8988T (cell line): ENCODE data around the gene C2CD3.
A peak's percentile ranks its signal among the peaks of the same experiment; 100 is the strongest.

Experiments
- DNase-seq: peaks from one replicate; pipeline ENCODE4 v3.0.0; 2011

C2CD3 gene

GRCh38 chr11:73978576-73979086 lies 192.2 kb downstream of the C2CD3 start:
- no peak for DNase-seq

GRCh38 chr11:73977856-73978519 lies 192.8 kb downstream of the C2CD3 start:
- DNase-seq, result no peak

DNA sequence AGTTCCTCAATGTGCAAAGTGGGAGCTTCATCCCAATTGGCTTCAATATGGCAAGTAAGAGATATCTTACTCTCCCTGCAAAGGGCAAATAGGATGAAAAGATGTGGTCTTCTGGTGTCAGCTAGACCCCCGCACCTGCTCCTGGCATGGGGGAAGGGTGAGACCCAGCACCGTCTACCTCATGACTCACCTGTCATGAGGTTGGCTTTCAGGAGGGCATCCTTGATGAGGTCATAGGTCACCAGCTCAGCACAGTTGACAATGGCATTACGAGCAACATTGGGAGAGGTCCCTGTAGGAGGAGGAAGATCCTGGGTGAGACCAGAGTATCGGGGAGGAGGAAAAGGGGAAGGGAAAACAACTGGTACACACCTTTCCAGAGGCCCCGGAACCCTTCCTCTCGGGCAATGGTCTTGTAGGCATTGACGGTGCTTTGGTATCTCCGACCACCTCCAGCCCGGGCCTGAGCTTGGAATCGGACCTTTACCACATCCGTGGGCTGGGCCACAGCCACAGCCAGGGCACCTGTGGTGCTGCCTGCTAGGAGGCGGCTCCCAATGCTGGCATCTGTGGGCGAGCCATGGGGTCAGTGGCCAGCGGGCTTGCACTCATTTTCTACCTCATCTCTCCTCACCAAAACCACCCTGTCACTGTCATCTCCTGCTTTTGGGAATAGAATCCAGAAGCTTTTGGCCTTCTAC lies 194.2 kb downstream of the C2CD3 start:
- no peak for DNase-seq

GRCh38 chr11:73975479-73975757 lies 195.4 kb downstream of the C2CD3 start:
- no peak for DNase-seq

- DNase-seq, result no peak
Observed at GRCh38 chr11:73974604-73975478, 196.0 kb downstream of the C2CD3 start.

DNA sequence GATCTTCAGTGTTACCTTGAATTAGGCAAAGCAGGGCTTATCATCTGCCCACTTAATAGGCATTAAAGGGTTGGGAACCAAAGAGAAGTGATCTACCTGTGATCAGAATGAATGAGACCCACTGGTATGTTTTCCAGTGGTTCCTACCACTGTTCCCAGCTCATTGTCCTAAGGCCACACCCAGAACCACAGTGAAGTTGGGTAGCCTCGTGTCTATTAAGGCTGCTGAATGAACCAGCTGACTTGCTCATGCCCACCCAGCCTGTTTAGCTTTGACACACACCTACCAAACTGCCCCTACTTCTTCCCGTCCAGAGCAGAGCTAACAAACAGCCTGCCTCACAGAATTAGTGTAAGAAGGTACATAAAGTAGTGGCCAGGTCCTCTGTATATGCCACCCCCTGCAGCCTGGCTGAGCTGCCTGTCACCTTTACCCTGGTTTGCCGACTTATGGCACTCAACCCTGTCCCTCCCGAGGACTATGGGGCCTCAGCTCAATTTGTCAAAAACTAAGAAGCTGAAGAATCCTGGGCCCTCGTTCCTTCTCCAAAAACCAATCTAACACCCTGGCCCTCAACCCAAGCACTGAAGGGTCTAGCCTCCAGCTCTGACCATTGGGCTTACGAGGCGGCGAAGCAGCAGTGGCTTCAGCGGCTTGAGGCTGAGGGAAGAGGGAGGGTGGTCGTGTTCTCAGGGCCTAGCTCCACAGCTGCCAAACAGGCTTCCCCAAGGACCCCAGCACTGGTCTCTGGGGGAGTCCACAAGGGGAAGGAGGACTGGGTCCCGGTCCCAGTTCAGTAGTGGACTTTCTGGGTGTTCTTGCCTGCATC lies 198.0 kb downstream of the C2CD3 start:
- DNase-seq, result peak; percentile 4

- no peak for DNase-seq
Observed at GRCh38 chr11:73972187-73972586, 198.6 kb downstream of the C2CD3 start.

GRCh38 chr11:73971175-73971719 lies 199.6 kb downstream of the C2CD3 start:
- DNase-seq, result no peak

DNA sequence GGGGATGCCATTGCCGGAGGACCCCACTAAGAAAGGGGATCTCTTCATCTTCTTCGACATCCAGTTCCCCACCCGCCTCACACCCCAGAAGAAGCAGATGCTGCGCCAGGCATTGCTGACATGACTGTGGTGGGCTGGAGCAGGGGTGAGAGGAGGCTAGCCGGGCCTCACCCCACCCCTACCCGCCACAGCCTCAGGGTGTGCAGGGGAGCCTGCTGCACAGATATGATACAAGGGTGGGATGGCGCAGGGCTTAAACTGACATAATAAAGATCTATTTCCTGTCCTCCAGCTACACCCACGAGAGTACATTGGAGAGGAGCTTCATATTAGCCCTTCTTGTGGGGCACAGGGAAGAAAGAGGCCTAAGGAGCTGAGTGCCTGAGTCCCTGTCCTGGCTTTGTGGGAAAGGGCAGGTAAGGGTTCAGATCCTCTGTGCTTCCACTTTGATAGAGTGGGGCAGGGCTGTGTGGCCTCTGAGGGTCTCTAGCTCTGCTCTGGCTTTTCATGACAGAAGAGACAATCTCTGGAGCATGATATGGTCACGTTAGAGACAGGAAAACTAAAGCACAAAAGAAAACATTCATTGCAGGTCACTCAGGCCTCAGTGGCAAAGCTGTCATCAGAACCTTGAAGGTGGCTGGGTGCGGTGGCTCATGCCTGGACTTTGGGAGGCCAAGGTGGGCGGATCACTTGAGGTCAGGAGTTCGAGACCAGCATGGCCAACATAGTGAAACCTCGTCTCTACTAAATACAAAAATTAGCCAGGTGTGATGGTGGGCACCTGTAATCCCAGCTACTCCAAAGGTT lies 200.6 kb downstream of the C2CD3 start:
- no peak for DNase-seq

GRCh38 chr11:73969091-73969490 lies 201.7 kb downstream of the C2CD3 start:
- no peak for DNase-seq

DNA sequence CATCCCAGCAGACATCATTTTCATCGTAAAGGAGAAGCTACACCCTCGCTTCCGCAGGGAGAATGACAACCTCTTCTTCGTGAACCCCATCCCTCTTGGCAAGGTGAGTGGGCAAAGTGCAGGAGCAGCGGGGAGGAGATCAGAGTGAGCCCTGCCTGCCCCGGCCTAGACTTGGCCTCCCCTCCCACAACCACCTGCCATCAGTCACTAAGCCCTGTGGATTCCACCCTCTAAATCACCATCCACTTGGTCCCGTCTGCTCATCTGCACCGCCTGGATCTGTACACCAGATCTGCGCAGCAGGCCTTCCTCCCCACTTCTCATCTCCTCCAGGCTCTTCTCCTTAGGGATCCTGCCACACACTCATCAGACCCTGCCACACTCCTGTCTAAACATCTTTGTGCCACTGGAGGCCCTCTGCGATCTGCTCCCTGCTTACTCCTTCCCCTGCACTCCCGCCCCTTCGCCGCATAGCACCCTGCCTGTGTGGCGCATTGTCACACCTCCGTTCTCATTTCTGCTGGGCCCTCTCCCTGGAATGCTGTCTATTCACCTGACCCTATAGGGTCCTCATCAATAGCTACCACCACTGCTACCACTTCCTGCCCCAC lies 202.3 kb downstream of the C2CD3 start:
- no peak for DNase-seq

DNA sequence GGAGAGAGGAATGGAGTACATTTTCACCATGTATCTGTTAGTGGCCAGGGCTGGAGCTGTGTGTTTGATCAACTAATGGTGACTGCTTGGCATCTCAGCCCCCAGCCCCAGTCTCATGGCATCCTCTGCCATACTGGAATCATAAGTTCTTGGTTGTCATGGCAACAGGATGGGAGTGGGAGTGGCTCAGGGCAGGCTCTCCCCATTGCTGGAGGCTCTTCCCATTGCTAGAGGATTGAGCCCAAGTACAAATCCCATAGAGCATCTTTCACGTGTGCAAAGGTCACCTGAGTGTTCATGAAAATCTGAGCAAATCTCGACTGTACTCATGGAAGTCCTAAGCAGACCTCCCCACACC lies 205.1 kb downstream of the C2CD3 start:
- no peak for DNase-seq

DNA sequence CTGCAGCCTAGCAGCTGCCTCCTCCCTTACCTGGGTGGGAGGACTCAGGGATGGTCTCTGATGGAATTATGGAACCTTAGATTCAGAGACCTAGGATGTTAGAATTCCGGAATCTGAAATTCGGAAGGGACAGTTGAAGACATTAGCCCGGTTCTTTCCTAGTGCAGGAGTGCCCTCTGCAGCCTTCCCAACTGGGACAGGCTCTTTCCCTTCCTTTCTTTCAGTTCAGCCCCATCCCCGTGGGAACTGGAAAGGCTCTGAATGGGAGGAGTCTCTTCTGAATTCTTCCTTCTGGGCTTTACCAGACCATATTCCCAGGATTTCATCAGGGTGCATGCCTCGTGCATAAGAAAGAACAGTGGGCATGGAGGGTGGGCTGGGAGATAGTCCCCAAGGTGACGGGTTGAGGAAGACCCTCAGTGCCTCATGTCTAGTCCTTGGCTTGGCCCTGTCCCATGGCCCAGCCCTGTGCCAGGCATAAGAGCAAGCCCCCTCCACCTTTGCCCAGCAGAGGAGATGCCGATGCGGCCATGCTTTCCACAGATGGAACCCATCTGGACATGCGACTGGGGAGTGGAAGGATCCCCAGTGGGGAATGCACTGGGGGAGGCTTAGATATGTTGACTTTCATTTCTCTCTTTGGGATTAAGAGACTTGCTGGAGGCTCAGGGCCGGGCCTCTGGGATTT lies 205.6 kb downstream of the C2CD3 start:
- no peak for DNase-seq

DNA sequence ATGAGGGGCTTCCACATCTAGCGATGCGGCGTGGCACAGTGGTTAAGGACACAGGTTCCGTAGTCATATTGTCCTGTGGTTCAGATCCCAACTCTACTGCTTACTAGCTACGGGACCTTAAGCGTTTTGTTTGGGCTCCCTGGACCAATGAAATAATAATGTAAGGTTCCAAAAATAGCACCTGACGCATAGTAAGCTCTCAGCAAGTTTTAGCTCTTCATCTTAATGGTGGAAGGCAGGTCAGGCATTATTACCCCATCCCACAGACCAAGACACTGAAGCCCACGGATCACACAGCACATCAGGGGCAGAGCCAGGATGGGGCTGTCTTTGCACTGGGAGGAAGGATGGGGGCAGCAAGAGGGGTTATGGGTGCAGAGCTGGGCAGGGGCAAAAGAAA lies 206.9 kb downstream of the C2CD3 start:
- no peak for DNase-seq
